GM21367 (cell line): ENCODE measurements around the gene ZMIZ1.
A peak's percentile ranks its signal among the peaks of the same experiment; 100 is the strongest.

Source experiments
- ATAC-seq: cut with Tn5 transposase; IDR thresholded peaks from one replicate; pipeline ENCODE4 v1.9.1; 2021; ENCODE audit not compliant: unreplicated experiment

Gene ZMIZ1

DNA sequence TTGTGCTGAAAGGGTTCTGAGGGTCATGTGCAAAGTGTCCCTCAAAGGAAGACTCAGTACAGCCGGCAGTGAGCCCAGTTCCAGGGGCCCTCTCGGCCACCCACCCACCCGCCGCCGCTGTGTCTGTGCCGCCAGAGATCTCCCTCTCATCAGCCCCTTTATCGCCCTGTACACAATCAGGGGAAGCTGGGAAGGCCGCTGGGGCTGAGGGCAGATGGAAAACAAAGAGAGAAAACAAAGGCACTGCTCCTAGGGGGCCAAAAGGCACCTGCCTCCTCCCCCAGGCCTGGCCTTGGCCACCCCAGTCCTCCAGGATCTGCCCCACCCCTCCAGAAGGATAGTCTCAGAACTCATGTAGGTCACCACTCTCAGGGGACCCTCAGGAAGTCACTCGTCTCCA lies 67.0 kb downstream of the ZMIZ1 start:
- no peak for ATAC-seq

GRCh38 chr10:79136236-79137005 lies 67.7 kb downstream of the ZMIZ1 start:
- ATAC-seq: no peak

DNA sequence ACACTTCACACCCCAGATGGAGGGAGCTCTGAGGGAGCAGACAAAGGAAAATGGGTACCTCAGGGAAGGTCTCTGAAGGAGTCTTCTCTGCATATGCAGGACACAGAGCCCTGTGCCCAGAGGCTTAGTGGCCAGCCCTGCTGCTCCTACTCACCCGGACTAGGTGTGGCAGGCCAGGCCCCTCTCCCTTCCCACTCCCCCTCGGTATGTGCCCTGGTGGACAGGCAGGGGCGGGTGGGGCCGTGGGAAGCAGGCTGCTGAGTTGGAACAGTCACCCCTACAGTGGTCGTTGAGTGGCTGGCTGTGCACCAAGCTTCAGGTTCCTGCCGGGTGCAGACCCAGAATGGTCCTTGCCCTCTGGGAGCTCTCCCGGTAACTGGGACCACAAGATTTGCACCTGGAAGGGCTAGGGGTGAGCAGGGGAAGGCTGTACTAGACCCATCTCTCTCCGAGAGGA lies 68.6 kb downstream of the ZMIZ1 start:
- peak; percentile 19 for ATAC-seq

GRCh38 chr10:79137826-79138225 lies 69.1 kb downstream of the ZMIZ1 start:
- peak; percentile 80 for ATAC-seq

DNA sequence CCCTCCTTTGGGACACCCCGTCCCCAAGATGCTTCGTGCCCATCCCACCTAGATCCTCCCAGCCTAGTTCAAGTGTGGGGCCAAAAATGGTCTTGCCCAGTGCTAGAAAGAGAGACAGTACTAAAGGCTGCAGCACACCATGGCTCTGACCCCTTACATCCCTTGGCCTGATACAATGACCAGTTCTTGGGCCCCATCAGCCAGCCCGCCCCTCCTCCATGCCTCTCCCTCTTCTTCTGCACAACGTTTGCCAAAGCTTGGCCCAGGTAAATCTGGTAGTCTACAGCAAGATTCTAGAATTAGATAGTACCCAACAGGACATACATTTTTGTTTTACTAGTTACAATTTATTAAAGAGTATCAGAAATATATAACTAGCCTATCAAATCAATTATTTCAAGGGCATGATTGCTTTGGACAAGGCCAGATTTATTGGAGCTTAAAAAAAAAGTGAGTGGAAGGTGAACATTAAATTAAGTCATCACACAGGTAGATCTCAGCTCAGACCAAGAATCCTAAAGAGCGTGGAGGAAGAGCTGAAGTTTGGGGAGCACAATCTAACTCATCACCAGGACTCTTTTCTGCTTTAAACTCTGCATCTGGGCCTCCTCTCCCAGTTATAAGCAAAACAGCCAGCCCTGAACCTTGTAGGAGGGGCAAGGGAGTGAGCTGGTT lies 69.8 kb downstream of the ZMIZ1 start:
- no peak for ATAC-seq

DNA sequence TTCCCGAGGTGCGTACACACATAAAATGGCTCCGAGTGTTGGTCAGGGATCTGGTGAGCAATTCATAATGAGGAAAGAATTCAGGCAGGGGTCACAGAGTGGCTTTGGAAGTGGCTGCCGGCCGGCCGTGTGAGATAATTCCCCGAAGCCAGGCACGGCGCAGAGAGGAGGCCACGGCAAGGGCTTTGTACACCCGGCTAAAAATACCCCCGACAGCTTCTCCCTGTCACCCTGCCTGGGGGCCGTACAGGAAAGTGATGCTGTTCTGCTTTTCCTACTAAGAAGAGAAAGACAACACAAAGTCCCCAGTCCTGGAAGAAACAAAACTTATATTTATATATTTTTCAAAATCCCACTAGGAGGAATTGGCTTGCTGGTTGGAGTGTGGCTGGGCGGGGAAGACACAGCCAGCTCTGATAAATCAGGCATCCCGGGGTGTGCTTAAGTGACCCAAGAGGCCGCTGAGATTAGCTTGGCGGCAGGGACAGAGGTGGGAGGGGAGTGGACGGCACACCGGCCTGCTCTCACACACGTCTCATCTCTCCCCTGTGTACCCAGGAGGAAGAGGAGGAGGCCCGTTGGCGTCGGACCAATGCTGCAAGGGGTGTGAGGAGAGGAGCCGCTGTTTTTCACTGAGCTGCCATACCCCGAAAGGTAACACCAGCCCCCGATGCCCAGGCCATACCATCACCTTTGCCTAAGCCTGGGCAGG lies 70.5 kb downstream of the ZMIZ1 start:
- ATAC-seq: no peak

DNA sequence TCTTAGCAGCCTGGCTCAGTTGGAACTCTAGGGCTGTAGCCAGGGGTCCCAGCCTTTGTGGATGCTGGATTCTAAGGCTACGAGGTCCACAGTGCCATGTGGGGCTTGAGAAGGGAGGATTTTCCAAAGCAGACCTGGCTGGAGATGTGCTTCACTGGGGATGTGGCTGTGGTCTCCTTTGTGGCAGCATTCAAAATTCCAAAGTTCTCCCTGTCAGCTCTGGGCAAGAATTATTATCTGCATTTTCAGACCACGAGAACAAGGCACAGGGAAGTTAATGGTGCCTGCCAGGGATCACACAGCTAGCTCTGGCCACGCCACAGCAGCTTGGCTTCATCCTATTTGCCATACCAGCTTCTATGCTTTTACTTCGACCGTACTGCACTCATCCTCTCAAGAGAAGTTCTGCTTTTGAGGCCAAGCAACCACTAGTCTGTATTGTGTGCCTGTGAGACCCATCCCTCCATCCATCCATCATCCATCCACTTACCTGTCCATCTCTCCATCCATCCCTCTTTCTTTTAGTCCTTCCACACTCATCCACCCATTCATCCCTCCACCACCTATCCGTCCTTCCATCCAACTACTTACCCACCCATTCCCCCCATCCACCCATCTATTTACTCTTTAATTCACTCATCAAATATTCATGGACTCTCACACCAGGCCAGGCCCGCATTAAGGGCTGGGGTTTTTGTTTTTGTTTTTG lies 71.5 kb downstream of the ZMIZ1 start:
- ATAC-seq: no peak

DNA sequence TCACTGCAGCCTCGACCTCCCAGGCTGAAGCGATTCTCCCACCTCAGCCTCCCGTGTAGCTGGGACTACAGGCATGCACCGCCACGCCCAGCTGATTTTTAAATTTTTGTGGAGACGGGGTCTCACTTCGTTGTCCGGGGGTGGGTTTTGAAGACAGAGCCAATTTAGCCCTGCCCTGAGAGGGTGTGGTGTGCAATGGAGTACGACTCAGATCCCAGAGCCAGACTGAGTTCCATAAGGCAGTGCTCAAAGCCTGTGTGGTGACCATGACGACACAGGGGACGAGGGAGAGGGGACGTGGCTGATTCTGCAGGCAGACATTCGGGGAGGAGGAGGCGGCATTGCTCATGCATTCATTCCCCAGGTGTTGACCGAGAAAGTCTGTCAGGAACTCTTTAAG lies 72.1 kb downstream of the ZMIZ1 start:
- no peak for ATAC-seq

- no peak for ATAC-seq
Measured at GRCh38 chr10:79142064-79142491, 73.3 kb downstream of the ZMIZ1 start.

DNA sequence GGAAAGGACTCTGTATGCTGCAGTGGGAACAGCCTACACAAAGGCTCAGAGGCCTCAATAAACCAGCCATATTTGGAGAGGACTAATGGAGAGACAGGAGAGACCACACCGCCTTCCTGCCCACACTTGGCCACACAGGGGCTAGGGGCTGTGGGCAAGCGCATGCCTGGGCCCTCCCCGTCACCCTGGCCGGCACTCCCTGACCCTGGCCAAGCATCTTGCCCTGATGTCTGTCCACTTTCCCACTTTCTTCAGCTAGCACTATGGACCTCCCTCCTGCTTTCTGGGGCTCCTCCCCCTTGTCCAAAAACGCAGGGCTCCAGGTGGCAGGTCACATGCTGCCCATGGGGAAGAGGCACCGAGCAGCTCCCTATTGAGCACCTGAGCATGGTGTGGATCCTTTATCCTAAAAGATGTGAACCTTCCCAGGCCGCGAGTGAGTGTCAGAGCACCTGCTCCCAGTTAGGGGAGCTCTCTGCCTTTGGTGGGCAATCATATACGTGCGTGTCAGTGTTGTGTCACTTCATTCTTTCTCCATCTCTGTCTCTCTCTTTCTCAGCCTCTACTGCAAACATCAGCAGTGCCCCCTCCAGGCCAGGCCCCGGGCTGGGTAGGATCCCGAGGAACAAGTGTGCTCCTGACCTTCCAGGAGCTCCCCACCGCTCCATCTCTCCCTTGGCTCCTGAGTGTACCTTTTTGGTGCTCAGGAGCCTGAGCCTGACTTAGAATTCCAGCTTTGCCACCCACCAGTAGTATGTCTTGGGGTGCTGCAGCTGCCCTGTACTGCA lies 74.0 kb downstream of the ZMIZ1 start:
- no peak for ATAC-seq

DNA sequence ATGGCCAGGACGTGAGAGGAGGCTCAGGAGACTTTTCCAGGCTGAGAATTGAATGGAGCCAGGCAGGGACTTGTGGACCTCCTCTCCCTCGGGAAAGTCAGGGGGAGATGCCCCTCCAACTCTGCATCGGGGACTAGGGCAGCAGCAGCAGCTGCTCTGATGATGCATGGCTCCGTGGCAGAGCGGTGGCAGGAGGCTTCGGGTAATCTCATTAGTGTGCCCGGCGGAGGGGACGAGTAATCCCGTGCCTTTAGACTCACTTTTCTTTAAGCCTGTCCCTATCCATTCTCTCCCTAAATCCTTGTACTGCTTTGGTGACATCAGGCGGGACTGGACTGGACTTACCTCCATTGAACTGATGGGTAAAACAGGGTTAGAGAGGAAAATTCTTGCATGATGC lies 75.1 kb downstream of the ZMIZ1 start:
- no peak for ATAC-seq

DNA sequence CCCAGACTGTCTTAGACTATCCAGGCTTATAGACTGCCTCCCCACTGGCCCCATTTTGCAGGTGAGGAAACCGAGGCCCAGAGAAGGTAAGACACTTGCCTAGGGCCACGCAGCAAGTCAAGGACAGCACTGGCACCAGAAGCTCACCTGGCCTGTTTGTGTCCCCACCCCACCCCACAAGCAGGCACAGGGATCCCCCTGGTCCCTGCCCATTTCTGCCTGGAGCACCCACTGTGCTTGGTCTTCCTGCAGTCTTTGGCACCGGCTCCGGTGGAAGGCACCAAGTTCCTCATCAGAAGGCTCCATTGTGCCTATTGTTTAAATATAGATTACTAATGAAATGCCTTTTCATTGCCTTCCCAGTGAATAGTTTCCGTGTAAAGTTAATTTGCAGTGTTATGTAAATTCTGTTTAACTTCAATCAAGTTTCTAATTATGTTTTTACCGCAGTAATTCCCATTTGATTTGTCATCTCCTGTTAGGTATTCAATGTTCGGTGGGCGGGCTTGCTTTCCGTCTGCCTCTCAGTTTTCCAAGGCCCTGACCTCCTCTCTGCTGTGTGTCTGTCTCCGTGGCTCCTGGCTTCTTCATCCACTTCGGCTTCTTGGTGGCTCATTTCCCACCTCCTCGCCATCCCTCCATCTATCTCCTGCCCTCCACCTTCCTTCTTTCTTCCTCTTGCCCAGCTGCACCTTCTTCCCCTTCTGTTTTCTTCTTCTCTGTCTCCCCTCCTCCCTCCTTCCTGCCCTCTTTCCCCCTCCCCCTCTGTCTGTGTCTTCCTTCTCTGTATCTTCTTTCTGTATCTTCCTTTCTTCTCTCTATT lies 75.8 kb downstream of the ZMIZ1 start:
- no peak for ATAC-seq

GRCh38 chr10:79145174-79145483 lies 76.4 kb downstream of the ZMIZ1 start:
- ATAC-seq: no peak

DNA sequence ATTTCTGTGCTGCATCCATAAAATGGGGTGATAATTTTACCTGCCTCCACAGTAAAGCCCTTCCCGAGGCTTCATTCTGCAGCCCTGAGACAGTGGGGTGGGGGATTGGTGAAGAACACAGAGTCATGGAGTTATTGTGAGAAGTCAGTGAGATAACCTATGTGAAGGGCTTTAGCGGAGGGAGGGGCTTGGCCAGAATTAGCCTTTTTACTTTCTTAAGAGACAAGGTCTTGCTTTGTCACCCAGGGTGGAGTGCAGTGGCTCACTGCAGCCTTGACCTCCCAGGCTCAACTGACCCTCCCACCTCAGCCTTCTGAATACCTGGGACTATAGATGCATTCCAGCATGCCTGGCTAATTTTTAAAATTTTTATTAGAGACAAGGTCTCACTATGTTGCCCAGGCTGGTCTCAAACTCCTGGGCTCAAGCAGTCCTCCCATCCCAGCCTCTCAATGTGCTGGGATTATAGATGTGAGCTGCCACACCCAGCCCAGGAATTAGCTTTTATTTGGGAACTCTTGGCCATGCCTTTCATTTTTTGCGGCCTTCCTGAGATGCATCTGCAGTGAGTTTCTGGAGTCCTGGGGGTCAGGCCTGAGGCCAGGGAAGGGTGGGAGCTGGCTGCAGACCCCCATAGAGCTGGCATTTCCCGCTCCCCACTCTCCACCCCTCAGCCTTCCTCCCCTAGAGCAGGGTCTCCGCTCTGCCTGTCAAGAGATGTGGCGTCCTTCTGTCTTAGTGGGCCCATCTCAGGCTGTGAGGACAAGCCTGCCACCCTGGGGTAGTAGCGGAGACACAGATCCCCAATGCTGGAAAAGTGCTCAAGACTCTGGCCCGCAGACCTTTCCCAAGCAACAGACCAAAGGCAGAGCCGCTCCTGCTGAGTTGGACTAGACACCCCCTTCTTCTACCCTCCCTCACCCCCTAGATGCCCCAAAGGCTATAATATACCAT lies 77.0 kb downstream of the ZMIZ1 start:
- no peak for ATAC-seq

- no peak for ATAC-seq
Measured at GRCh38 chr10:79146611-79147130, 77.9 kb downstream of the ZMIZ1 start.

DNA sequence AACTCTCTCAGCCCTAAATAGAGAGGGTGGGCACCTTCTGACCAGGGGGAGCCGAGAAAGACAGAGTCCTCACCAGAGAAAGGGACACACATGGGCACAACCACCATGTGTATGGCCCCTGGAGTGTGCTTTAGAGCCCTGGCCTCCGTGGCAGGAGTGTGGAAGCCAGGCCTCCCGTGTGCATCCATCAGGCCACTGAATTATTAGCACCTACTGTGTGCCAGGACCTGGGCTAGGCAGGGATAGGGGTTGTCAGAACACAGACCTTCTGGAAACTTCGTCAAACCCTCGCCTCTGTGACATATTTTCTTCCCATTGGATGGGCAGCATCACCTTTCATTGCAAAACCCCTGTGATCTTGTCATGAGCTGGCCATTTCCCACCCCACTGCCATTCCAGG lies 78.5 kb downstream of the ZMIZ1 start:
- ATAC-seq: no peak

DNA sequence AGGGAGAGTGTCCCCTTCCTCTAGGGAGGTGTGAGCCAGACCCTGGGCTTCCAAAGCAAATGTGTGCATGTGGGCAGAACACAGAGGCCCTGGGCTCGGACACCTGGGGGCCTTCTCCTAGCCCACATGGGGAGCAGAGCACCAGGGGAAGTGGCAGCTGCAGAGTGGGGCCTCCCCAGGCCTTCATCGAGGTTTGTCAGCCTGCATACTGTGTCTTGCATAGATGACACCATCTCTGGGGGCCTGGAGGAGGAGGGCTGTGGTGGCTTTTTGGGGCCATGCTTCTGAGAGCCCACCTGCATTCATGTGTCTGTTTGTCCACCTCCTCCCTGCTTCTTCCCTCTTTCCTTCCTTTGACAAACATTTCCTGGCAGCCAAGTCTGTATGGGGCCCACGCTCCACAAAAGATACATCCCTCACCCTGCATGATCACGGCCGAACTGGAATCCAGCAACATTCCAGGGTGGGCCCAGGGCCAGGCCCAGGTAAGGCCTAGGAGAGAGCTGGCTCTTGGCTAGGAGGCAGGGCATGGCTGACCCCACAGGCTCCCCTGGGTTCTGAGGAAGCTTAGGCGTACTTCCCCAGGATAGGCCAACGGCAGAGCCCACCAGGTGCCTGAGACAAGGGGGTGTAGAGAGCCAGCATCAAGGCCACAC lies 79.2 kb downstream of the ZMIZ1 start:
- ATAC-seq: no peak
